Measurements from ENCODE around the gene MAPK14. TPM values are rescaled to one million over a fixed set of nuclear protein-coding genes. Genes with fewer than 3 reads are reported as not detected.

MAPK14 gene
- total and polyA plus RNA-seq, 9 of the 15 experiments (the other 6 are each of a cell fraction or from before 2014, with no cell fraction given), result 8.8 to 62.7 (median 35.5) TPM

DNA sequence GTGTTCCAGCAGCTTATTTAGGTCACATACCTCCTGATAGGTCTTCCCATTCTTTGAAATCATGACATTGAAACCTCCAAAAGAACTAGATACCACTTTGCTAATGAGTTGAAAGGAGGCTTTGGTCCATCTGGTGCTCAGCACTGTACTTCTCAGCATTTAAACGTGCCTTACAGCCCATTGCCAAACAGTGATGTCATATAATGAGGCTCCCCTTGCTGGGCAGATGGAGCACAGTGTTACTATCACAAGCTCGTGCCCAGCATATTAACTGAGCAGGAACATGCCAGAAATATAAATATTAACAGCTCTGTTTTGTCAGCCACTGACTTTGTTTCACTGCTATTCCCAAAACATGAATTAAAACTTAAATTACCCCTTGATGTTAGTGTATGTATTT is 77.2 kb downstream of the MAPK14 start (continued):
- TF ChIP-seq, protein P1, sequence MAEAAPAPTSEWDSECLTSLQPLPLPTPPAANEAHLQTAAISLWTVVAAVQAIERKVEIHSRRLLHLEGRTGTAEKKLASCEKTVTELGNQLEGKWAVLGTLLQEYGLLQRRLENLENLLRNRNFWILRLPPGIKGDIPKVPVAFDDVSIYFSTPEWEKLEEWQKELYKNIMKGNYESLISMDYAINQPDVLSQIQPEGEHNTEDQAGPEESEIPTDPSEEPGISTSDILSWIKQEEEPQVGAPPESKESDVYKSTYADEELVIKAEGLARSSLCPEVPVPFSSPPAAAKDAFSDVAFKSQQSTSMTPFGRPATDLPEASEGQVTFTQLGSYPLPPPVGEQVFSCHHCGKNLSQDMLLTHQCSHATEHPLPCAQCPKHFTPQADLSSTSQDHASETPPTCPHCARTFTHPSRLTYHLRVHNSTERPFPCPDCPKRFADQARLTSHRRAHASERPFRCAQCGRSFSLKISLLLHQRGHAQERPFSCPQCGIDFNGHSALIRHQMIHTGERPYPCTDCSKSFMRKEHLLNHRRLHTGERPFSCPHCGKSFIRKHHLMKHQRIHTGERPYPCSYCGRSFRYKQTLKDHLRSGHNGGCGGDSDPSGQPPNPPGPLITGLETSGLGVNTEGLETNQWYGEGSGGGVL (CRISPR knock-in tag; IDR thresholded peaks at IDR 0.05), result no peak
- TF ChIP-seq ZNF445 (CRISPR knock-in tag; IDR thresholded peaks at IDR 0.05; ENCODE audit: low read depth) (no peak), SP1 (CRISPR knock-in tag; IDR thresholded peaks at IDR 0.05) (no peak)

DNA sequence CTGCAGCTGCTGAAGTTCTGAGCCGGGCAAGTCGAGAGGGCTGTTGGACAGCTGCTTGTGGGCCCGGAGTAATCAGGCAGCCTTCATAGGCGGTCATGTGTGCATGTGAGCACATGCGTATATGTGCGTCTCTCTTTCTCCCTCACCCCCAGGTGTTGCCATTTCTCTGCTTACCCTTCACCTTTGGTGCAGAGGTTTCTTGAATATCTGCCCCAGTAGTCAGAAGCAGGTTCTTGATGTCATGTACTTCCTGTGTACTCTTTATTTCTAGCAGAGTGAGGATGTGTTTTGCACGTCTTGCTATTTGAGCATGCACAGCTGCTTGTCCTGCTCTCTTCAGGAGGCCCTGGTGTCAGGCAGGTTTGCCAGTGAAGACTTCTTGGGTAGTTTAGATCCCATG is 81.5 kb downstream of the MAPK14 start:
- intact Hi-C loops (cut with micrococcal nuclease) (no loop called here), in situ Hi-C loops (cut with MboI) (no loop called here)
- Histone ChIP-seq H3K9ac (ENCODE audit: insufficient read depth in 1 of 2, low read depth in 2 of 2, low read length in 2 of 2) (no peak overlapping the region), H3K27me3 (ENCODE audit: control insufficient read depth in 2 of 2, insufficient read depth in 2 of 2, low read length in 2 of 2) (no peaks in the 10 kb centered on the region), H3K4me2 (ENCODE audit: insufficient read depth, low read length) (no peak overlapping the region), H3K9me3 (replicated peaks; ENCODE audit: control insufficient read depth, insufficient read depth, low read depth, low read length) (no peaks in the 10 kb centered on the region), H3K36me3 (ENCODE audit: control insufficient read depth, insufficient read depth, low read length) (peaks cover 57% of the 10 kb centered on the region), H2AFZ (ENCODE audit: low read depth, low read length) (no peak overlapping the region), H3K4me3 (no peak overlapping the region), H3K9me1 (ENCODE audit: control insufficient read depth, insufficient read depth, low read length) (no peaks in the 10 kb centered on the region), H3K27ac (ENCODE audit: extremely low read depth, low read depth, low read length) (no peak overlapping the region), H3K4me1 (replicated peaks in 1 of 2; ENCODE audit: control insufficient read depth in 2 of 2, insufficient read depth in 2 of 2, low read length in 2 of 2) (no peaks in the 10 kb centered on the region; a peak in 1 of 5 replicates), H4K20me1 (replicated peaks; ENCODE audit: control insufficient read depth, insufficient read depth, low read length) (no peaks in the 10 kb centered on the region), H3K79me2 (ENCODE audit: control insufficient read depth, insufficient read depth, low read length) (no peaks in the 10 kb centered on the region)
- CTCF ChIA-PET (ENCODE audit: low intra/inter-chr PET ratio), result no interaction called here
- POLR2A ChIA-PET, result interaction anchor here (0.9 kb wide), 1 partner anchor 162 kb away, joined by 3 read pairs; no protein-coding TSS in a partner anchor
- FAIRE-seq (no peak), DNase-seq (ENCODE audit: extremely low read depth in 1 of 4, low spot score in 3 of 4) (no peak), ATAC-seq (no peak)
- no TSS peak for BruUV-seq (replicated peaks)
- 93% methylated on average over 7 of the region's 7 CpGs for WGBS (ENCODE audit: insufficient coverage, low coverage, missing lambda C conversion rate)
- no peak for TF ChIP-seq ZKSCAN8 (CRISPR knock-in tag; IDR thresholded peaks at IDR 0.05)
- no peak for TF ChIP-seq ZNF586 (CRISPR knock-in tag; conservative IDR thresholded peaks at IDR 0.05)
- TF ChIP-seq ZNF695 (CRISPR knock-in tag; IDR thresholded peaks at IDR 0.05), result no peak
- TF ChIP-seq BRD4 (IDR thresholded peaks at IDR 0.05), result no peak
- TF ChIP-seq MYBL2 (IDR thresholded peaks at IDR 0.05; ENCODE audit: low read depth), result no peak
- TF ChIP-seq MYBL2 (CRISPR knock-in tag; IDR thresholded peaks at IDR 0.05; ENCODE audit: borderline replicate concordance), result no peak
- TF ChIP-seq, protein P2, sequence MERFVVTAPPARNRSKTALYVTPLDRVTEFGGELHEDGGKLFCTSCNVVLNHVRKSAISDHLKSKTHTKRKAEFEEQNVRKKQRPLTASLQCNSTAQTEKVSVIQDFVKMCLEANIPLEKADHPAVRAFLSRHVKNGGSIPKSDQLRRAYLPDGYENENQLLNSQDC (CRISPR knock-in tag; IDR thresholded peaks at IDR 0.05), result no peak
- TF ChIP-seq, protein P3, sequence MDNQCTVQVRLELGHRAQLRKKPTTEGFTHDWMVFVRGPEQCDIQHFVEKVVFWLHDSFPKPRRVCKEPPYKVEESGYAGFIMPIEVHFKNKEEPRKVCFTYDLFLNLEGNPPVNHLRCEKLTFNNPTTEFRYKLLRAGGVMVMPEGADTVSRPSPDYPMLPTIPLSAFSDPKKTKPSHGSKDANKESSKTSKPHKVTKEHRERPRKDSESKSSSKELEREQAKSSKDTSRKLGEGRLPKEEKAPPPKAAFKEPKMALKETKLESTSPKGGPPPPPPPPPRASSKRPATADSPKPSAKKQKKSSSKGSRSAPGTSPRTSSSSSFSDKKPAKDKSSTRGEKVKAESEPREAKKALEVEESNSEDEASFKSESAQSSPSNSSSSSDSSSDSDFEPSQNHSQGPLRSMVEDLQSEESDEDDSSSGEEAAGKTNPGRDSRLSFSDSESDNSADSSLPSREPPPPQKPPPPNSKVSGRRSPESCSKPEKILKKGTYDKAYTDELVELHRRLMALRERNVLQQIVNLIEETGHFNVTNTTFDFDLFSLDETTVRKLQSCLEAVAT (IDR thresholded peaks at IDR 0.05), result no peak
- no peak for TF ChIP-seq BRF1 (IDR thresholded peaks at IDR 0.05; ENCODE audit: borderline replicate concordance, extremely low read depth, insufficient read length)
- TF ChIP-seq HLTF (IDR thresholded peaks at IDR 0.05), result no peak
- no peak for TF ChIP-seq MYNN (IDR thresholded peaks at IDR 0.05)
- TF ChIP-seq MYNN (CRISPR knock-in tag; IDR thresholded peaks at IDR 0.05), result no peak
- TF ChIP-seq, protein P4, sequence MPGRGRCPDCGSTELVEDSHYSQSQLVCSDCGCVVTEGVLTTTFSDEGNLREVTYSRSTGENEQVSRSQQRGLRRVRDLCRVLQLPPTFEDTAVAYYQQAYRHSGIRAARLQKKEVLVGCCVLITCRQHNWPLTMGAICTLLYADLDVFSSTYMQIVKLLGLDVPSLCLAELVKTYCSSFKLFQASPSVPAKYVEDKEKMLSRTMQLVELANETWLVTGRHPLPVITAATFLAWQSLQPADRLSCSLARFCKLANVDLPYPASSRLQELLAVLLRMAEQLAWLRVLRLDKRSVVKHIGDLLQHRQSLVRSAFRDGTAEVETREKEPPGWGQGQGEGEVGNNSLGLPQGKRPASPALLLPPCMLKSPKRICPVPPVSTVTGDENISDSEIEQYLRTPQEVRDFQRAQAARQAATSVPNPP (IDR thresholded peaks at IDR 0.05; ENCODE audit: borderline replicate concordance, insufficient read depth, insufficient read length), result no peak
- TF ChIP-seq NUFIP1 (IDR thresholded peaks at IDR 0.05; ENCODE audit: partially characterized antibody), result no peak
- no peak for TF ChIP-seq ZBED1 (IDR thresholded peaks at IDR 0.05)
- no peak for TF ChIP-seq ZNF354B (CRISPR knock-in tag; IDR thresholded peaks at IDR 0.05)
- TF ChIP-seq PRPF4 (IDR thresholded peaks at IDR 0.05; ENCODE audit: insufficient read depth, low read depth, low read length, poor library complexity, severe bottlenecking), result no peak
